GM12874 (cell line): ENCODE data around the gene OR2C3.

Experiments
- TF ChIP-seq, protein P1 (sequence below): IDR thresholded peaks from 2 replicates; pipeline ENCODE4 v1.5.1; 2011; ENCODE audit warnings: low read depth, mild to moderate bottlenecking, control low read depth, low read length, moderate library complexity; ENCODE audit not compliant: insufficient read depth

OR2C3 gene

DNA sequence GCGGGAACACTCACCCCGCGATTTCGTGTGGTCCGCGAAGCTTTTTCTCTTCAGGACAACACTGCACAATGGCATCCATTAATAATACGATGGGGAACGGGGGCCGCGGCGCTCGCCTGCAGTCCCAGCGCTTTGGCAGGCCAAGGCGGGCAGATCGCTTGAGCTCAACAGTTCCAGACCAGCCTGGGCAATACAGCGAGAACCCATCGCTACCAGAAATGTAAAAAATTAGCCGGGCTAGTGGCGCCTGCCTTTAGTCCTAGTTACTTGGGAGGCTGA is 17.7 kb downstream of the OR2C3 start:
- TF ChIP-seq, protein P1, sequence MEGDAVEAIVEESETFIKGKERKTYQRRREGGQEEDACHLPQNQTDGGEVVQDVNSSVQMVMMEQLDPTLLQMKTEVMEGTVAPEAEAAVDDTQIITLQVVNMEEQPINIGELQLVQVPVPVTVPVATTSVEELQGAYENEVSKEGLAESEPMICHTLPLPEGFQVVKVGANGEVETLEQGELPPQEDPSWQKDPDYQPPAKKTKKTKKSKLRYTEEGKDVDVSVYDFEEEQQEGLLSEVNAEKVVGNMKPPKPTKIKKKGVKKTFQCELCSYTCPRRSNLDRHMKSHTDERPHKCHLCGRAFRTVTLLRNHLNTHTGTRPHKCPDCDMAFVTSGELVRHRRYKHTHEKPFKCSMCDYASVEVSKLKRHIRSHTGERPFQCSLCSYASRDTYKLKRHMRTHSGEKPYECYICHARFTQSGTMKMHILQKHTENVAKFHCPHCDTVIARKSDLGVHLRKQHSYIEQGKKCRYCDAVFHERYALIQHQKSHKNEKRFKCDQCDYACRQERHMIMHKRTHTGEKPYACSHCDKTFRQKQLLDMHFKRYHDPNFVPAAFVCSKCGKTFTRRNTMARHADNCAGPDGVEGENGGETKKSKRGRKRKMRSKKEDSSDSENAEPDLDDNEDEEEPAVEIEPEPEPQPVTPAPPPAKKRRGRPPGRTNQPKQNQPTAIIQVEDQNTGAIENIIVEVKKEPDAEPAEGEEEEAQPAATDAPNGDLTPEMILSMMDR = no peak

DNA sequence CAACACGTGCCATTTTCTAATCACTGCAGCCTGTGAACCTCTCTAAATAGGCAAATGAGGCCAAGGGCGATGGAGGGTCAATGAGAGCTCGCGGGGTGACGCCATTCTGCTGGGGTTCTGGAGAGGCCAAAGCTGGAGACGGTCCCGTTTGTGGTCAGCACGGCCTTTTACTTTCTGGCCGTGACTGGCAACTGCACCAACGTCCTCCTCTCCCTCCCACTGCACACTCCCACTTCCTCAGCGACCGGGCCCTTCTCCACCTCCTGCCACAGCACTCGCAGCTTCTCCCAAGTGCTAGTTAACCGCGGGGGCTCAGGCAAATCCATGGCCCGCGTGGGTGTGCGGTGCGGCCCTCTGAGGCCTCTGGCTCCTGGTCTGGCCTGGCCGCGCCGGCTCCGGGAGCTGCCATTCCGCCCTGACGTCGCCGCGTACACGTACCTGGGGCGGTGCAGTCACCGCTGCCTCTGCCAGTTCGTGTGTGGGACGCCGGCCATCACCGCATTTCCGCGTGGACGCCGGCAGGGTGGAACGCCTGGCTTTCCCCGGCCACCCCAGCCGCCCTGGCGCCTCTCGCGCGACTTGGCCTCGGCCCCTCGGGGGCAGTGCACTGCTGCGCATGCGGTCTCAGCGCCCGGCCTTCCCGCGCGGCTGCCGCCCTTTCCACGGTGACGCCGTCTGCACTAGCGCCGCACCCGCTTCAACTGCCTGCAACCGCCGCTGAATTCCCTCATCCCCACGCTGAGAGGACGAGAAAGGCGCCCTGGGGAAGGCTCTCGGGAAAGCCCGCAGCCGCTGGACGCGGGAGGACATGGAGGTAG is 18.2 kb downstream of the OR2C3 start:
- TF ChIP-seq, protein P1 = no peak

DNA sequence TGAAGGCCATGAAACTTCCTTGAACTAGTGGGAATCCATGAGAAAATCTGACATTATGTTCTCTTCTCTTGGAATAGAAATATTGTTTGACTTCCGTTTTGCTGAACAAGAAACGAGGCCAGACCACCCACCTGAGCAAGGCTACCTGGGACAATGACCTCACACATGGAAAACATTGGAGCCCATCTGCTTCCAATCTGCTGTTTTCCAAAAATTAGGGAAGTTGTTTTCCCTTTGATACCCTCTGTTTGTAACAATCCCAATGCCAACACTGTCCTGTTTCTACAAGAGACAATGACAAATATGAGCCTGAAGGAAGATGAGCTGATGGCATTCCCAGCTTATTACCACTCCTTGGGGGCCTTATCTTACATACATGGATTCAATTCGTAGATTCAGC is 29.4 kb downstream of the OR2C3 start:
- TF ChIP-seq, protein P1 = no peak

DNA sequence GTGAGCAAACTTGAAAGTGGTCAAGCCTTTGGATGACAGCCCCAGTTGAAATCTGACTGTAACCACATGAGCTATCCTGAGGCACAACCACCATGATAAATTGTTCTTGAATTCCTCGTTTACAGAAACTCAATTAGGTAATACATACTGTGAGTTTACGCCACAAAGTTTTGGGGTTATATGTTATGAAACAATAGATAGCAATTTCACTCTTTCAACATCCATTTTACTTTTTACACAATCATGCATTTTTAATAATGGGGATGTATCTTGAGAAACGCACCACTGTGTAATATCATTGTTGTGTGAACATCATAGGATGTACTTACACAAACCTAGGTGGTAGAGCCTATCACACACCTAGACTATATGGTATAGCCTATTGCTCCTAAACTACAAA is 35.4 kb downstream of the OR2C3 start:
- TF ChIP-seq, protein P1 = no peak

DNA sequence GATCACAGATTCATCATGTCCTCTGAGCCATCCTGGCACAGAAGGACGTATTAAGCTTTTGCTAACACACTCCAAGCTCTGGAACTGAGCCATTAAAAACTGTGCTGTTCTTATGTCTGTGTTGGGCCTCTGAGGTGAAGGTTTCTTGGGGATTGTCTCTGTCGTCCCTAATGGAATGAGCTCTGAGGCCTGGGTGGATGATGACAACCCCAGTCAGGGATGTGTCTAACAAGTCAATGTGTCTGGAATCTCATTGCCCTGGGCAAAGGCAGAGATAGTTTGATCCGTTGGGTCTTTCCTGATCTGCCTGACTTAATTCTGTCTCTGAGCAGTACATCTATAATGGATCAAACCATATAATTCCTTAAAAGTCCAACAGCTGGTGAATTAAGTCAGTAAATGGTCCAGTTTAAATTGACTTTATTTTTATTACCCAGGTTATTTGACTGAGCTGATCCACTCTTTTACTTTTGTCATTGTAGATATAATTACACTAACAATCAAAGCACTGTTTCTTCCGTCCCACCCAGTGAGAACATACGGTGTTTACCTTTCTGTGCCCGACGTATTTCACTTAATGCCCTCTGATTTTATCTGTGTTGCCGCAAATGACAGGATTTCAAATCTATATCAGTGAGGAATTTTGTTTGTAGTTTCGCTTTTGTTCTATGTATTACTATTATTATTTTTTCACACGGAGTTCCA is 39.5 kb downstream of the OR2C3 start:
- TF ChIP-seq, protein P1 = no peak

DNA sequence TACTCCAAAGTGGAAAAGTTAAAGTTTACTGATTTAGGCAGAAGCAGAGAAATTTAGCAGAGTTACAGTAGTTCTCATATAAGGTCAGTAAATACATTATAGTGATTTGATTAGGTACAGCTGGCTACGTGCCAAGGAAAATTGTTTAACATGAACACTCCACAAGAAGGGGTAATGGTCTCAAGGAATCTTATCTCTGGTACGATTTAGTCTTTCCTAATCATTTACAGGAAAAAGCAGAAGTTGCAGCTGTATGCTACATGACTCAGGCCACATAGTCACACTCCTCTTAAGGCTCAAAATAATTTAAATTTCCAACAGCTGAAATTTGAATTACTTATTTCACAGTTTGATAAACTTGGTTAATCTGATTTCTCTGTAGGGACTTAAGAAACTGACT is 41.5 kb downstream of the OR2C3 start:
- TF ChIP-seq, protein P1 = no peak

DNA sequence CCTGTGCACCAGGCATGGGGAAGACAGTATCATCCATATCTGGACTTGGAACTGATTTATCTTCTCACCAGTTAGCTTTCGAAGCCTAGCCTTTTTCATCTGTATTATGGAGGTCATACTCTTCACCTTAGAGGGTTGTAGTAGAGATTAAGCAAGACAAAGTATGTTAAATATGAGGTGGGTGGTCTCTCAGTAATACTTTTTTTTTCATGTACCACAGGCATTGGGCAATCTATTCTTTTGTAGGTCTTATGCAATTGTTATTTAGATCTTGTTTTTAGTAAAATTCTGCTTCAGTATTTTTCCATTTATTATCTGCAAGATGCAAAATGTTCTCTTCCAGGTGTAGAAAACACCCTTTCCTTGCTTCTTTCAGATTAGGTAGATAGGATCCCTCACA is 43.1 kb downstream of the OR2C3 start:
- TF ChIP-seq, protein P1 = no peak
